ENCODE results near the gene ADAMTS17.

DNA sequence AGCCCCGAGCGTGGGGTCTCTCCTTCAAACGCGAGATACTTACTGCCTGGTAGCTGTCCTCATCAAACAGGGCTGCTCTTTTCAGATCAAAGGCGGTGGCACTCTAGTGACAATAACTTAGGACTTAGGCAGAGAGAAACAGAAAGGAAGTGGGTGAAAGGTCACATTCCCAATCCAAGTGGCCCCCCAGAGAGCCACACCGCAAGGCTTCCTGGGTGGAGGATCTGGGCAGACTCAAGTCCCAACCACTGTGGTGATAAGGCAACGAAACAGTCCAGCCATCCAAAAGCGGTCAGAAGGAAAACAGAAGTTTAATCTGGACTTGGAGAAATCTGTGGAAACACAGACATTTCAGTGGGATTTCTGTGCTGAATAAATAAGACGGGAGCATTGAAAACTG, 227.2 kb downstream of the ADAMTS17 start:
- TF ChIP-seq, protein P1, sequence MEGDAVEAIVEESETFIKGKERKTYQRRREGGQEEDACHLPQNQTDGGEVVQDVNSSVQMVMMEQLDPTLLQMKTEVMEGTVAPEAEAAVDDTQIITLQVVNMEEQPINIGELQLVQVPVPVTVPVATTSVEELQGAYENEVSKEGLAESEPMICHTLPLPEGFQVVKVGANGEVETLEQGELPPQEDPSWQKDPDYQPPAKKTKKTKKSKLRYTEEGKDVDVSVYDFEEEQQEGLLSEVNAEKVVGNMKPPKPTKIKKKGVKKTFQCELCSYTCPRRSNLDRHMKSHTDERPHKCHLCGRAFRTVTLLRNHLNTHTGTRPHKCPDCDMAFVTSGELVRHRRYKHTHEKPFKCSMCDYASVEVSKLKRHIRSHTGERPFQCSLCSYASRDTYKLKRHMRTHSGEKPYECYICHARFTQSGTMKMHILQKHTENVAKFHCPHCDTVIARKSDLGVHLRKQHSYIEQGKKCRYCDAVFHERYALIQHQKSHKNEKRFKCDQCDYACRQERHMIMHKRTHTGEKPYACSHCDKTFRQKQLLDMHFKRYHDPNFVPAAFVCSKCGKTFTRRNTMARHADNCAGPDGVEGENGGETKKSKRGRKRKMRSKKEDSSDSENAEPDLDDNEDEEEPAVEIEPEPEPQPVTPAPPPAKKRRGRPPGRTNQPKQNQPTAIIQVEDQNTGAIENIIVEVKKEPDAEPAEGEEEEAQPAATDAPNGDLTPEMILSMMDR (IDR thresholded peaks at IDR 0.05): no peak
- TF ChIP-seq POLR2A (IDR thresholded peaks at IDR 0.05): no peak

All from testis (tissue), 2 donors.